Gastroesophageal sphincter (tissue), 3 donors: Measurements from ENCODE around the gene ABCF1.

Experiments used
- POLR2A ChIP-seq, 2 donors: fragments of 450-650 bp; IDR thresholded peaks; one replicate each; pipeline ENCODE4 v1.6.1; 2017; ENCODE audit warnings: antibody characterized with exemption in 2 of 2, mild to moderate bottlenecking in 2 of 2, moderate library complexity in 1 of 2
- TF ChIP-seq, protein P1 (sequence below), 4 experiments: fragments of 200-600 bp in 2 of 4; fragments of 450-650 bp in 2 of 4; sonication (generic) in 1 of 4; IDR thresholded peaks; one replicate each; pipeline ENCODE4 v1.5.1; 2017 to 2019; ENCODE audit warnings: antibody characterized with exemption in 4 of 4, mild to moderate bottlenecking in 2 of 4, moderate library complexity in 2 of 4

DNA sequence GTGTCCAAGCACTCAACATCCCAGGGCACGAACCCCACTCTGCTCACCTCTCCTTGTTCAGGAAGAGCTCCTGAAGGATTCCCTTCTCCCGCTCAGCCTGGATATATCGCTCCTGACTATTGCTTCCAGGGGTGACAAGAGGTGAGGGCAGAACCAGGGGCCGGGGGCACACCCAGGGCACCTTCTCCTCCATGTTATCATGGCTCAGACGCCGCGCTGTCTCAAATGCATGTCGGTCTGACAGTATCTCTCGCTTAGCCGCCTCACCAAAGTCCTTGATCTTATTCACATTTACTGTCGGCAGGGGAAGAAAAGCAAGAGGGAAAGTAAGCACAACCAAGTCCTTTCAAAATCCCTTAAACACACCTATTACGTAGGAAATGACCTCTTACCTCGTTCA is 32.7 kb downstream of the ABCF1 start:
- TF ChIP-seq, protein P1, sequence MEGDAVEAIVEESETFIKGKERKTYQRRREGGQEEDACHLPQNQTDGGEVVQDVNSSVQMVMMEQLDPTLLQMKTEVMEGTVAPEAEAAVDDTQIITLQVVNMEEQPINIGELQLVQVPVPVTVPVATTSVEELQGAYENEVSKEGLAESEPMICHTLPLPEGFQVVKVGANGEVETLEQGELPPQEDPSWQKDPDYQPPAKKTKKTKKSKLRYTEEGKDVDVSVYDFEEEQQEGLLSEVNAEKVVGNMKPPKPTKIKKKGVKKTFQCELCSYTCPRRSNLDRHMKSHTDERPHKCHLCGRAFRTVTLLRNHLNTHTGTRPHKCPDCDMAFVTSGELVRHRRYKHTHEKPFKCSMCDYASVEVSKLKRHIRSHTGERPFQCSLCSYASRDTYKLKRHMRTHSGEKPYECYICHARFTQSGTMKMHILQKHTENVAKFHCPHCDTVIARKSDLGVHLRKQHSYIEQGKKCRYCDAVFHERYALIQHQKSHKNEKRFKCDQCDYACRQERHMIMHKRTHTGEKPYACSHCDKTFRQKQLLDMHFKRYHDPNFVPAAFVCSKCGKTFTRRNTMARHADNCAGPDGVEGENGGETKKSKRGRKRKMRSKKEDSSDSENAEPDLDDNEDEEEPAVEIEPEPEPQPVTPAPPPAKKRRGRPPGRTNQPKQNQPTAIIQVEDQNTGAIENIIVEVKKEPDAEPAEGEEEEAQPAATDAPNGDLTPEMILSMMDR (IDR thresholded peaks at IDR 0.05) = no peak
- TF ChIP-seq POLR2A (IDR thresholded peaks at IDR 0.05) = no peak
